ELR (cell line): Measurements from ENCODE around the gene RFX3.

Source experiments
- DNase-seq: peaks from one replicate; pipeline ENCODE4 v3.0.0-alpha.2; 2015; ENCODE audit warnings: low read depth

The RFX3 gene

GRCh38 chr9:3525836-3526164, at the start of gene RFX3:
Gene RFX3, minus strand, starts transcription at chr9:3526001. Its CDS starts 130,413 bp downstream, at chr9:3395588.
- DNase-seq, result peak; percentile 94

GRCh38 chr9:3571500-3571899, 45.7 kb upstream of the RFX3 start:
- DNase-seq, result no peak

DNA sequence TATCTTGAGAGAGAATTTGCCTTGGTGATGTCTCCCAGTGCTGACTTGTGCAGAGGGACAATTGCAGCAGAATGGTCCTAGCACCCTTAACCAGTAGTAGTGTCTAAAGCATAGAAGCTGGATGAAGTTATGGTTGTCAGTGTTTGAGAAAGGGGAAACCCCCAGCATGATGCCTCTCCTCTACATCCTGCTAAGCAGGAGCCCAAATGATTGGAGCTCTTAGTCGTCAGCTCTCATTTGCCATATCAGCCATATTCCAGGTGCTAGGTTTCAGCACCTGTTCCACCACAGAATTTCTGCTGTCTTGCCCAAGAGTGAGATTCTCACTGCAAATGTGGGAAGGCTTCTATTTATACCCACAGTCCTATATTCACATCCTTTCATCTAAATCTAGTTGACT, 43.7 kb upstream of the RFX3 start:
- DNase-seq, result no peak

DNA sequence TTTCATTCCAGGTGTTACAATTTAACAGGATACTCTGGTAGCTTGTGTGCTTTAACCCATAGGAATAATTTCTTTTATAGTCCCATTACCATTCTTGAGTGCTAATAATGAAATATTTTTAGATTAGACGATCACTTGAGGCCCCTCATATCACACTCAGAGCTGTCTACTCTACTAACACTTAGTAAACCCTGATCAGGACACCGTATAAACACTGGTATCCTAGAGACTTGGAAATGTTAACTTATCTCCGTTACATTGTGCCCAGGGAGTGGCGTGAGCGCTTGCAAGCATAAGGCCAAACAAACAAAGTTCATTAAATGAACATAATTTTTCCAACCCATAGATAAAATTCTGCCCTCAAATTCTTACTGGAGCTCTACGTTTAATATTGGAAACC, 42.2 kb upstream of the RFX3 start:
- DNase-seq, result no peak

- DNase-seq, result no peak
Observed at GRCh38 chr9:3553076-3553765, 27.4 kb upstream of the RFX3 start.

GRCh38 chr9:3549225-3549624, 23.4 kb upstream of the RFX3 start:
- no peak for DNase-seq

GRCh38 chr9:3548648-3549047, 22.8 kb upstream of the RFX3 start:
- DNase-seq, result no peak

DNA sequence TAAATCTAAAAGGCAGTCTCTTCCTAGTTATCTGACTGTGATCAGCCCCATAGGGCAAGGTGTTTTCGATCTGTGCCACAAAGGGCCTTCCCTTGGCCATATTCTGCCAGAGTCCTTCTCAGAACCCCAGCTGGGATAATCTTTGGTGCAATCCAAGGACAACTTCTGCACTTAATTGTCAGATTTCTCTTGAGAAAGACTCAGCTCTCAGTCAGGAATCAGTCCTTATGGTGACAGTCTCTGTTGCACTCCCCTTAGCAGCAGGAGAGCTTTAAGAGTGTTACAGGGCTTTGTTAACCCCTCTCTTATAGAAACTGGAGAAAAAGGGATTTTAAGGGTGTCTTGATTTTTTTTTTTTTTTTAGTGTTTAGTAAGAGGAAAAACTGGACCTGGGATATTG, 15.4 kb upstream of the RFX3 start:
- DNase-seq, result no peak

GRCh38 chr9:3534614-3535404, 9.0 kb upstream of the RFX3 start:
- no peak for DNase-seq

- DNase-seq, result no peak
Observed at GRCh38 chr9:3532158-3532557, 6.4 kb upstream of the RFX3 start.

DNA sequence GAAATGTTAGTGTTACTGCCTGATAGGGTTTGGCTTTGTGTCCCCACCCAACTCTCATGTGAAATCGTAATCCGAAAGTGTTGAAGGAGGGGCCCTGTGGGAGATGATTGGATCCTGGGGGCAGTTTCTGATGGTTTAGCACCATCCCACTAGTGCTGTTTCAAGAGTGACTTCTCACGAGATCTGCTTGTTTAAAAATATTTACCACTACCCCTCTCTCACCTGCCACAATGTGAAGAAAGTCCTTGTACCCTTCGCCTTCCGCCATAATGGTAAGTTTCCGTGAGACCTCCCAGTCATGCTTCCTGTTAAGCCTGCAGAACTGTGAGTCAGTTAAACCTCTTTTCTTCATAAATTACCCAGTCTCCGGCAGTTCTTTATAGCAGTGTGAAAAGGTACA, 2.6 kb upstream of the RFX3 start:
- DNase-seq, result no peak

DNA sequence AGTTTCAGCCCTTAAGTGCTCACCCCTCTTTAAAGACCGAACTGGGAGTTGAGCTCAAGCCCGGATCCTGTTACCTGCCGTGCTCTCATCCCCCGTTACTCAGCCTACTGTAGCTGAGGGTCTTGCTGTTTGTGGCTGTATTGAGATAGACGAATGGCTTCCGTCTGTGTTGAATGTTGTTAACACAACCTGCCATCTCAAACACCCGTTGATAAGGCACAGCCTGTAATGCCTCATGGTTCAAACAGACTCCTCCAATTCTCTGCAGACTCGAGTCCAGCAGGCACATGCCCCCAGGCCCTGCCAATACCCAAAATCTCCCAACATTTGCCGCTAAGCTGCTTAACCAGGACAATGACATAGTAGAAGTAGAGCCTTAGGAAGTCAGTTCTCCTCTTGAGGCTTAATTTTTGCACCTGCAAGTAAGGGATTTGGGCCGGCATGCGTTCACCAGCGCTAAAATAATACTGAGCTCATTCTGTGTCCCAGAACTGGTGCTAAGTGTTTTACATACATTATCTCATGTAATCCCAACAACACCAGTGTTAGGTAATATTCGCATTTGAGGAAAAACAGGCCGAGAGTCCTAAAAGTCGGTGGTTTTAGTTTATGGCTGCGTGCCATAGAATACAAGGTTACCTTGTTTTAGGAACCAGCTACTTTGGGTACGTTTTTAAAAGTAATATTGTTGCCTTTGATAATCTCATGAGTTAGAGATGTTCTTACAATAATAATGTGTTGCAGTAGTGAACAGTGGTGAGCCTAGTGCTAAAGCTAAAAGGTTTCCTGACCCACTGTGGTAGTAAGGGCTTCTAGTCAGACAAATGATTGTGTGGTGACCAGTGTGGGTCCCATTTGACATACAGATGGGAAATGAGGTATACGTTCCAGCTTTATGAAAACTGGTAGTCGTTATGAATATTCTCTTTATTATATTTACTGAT, 1.5 kb upstream of the RFX3 start:
- DNase-seq, result peak; percentile 35

- peak; percentile 88 for DNase-seq
Observed at GRCh38 chr9:3526165-3526996, 580 bp upstream of the RFX3 start.

DNA sequence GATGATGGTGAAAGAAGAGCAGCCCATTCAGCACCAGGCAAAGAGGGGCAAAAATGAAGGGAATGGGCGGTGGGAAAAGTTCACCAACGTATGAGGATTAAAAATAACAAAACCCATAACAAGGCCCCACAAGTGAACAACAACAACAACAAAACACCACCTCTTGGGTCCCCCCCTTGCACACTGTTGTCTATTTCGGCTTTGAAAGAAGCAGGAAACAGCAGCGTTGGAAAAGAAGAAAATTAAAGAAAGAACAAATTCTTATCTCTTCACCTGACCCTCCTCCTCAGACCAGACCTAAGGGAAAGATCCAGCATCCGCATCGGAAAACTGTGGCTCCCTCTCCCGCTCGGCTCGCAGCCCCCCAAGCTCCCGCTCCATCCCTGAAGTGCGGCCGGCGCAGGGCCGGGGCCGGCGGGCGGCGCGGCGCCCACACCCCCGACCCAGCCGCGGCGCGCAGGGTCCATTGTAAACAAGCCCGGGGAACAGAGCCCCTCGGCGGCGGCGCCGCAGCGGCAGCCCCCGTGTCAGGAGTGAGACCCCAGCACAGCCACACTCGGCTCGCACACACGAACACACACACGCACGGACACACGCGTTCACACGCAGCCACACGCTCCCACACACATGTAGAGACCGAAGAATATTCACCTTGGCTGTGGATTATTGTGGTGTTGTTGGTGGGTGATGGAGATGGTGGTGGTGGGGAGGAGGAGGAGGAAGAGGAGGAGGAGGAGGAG, 535 bp downstream of the RFX3 start:
- DNase-seq, result peak; percentile 33

DNA sequence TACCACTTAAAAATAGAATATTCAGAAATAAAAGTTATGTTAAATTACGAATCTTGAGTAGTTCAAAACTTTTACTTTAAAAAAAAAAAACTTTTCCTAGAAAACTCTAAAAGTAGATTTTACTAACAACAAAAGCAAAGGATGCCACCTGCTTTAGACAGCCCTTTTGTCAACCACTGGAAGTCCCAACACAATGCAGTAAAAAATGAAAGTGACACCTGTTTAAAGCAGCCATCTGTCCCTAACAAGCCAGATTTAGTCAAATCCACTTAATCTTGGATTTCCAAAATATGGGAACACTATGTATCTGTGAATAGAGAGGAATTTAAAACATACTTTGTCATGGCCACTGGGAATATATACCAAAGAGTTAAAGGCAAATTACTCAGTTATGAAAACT, 3.8 kb downstream of the RFX3 start:
- no peak for DNase-seq

- no peak for DNase-seq
Observed at GRCh38 chr9:3520564-3520963, 5.2 kb downstream of the RFX3 start.

DNA sequence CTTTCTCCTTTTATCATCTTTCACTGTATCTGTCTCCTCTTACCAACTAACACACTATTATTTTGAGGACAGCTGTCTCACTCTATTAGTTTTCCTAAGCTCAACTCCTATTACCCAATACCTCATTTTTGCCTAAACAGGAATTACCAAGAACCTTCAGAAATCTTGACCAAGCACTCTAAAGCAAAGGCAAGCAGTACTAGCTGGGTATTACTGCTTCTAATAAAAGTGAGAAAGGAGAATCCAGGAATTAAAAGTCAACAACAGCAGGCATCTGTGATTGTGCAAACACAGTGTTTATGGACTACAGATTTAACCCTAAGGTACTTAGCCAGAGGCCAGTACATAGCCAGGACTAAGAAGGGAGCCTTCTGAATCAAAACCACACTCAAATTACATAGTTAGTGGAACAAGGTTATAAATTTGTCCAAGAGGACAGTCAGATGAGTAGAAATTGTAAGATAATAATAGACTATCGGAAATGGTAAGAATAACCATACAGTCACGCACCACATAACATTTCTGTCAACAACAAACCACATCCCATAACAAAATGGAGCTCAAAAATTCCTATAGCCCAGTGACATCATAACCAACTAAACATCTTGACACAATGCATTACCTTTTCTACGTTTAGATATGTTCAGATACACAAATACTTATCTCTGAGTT, 8.3 kb downstream of the RFX3 start:
- DNase-seq, result no peak

GRCh38 chr9:3516667-3517330, 9.0 kb downstream of the RFX3 start:
- DNase-seq, result no peak

- DNase-seq, result no peak
Observed at GRCh38 chr9:3515405-3515804, 10.4 kb downstream of the RFX3 start.

DNA sequence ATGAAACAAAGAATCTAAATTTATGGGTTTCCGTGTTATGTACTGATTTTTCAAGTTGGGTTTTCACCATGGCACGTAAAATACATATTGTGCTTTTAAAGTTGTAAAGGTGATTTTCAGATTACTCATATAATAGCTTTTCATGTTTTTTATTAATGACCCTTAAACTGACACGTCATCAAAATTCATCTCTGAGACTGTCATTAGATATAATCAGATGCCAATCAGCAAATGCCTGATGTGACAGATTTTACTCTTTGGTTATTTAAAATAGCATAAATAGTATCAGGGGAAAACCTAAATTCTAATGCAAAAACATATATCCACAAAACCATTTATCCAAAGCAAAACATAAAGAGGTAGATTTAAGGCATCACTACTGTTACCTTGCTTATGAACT, 11.0 kb downstream of the RFX3 start:
- DNase-seq, result no peak
